Esophagus muscularis mucosa (tissue), 4 donors: Measurements from ENCODE around the gene AFF2. TPM values are rescaled to one million over a fixed set of nuclear protein-coding genes. Genes with fewer than 3 reads are reported as not detected.

ENCODE experiments used
- DNase-seq: peaks from one replicate; pipeline ENCODE4 v3.0.0-alpha.2; 2017; ENCODE audit errors: extremely low spot score
- H3K27ac ChIP-seq, 4 donors: fragments of 200-600 bp; sonication (generic); replicated peaks in 1 of 4; 1 replicate in 3 of 4; 2 replicates in 1 of 4; pipeline ENCODE4 v1.5.1; 2016 to 2019; ENCODE audit warnings: mild to moderate bottlenecking in 1 of 4
- H3K27me3 ChIP-seq, 4 donors: fragments of 200-600 bp; sonication (generic); one replicate each; pipeline versions ENCODE4 v1.5.1 to v1.6.0; 2016 to 2019
- H3K36me3 ChIP-seq, 4 donors: fragments of 200-600 bp; sonication (generic); one replicate each; pipeline ENCODE4 v1.5.1; 2016 to 2019
- H3K4me1 ChIP-seq, 4 donors: fragments of 200-600 bp; sonication (generic); one replicate each; pipeline ENCODE4 v1.5.1; 2016 to 2019
- H3K4me3 ChIP-seq, 4 donors: fragments of 200-600 bp; sonication (generic); 1 replicate in 2 of 4; 2 replicates in 2 of 4; pipeline ENCODE4 v1.5.1; 2016 to 2019; ENCODE audit warnings: mild to moderate bottlenecking in 4 of 4, moderate library complexity in 1 of 4
- H3K9me3 ChIP-seq, 4 donors: fragments of 200-600 bp; sonication (generic); 1 replicate in 3 of 4; 2 replicates in 1 of 4; pipeline ENCODE4 v1.5.1; 2016 to 2019
- EP300 ChIP-seq: sonication (generic); formaldehyde crosslinking; IDR thresholded peaks from one replicate; pipeline ENCODE4 v1.6.1; 2017; ENCODE audit warnings: antibody characterized with exemption
- POLR2A ChIP-seq: fragments of 450-650 bp; IDR thresholded peaks from one replicate; pipeline ENCODE4 v1.6.1; 2017; ENCODE audit warnings: antibody characterized with exemption, moderate library complexity, mild to moderate bottlenecking, low read depth
- POLR2AphosphoS5 ChIP-seq, 2 donors: sonication (generic); formaldehyde crosslinking; IDR thresholded peaks; one replicate each; pipeline ENCODE4 v1.6.1; 2017; ENCODE audit warnings: antibody characterized with exemption in 2 of 2
- WGBS: methylation state at CpG from one replicate; pipeline ENCODE4 v1.1.5; 2018; 5-methylcytosine and 5-hydroxymethylcytosine counted together
- intact Hi-C: fragments of 100-400 bp; cut with DNase I; formaldehyde crosslinking; loops from one replicate; pipeline ENCODE4 v1.15.1; 2023
- total RNA-seq, 4 donors: library from RNA; depleted of rRNA; stranded (reverse); fragments of >200 nt; gene quantifications; one replicate each; pipeline versions ENCODE4 v1.1.0 to v1.2.1, GENCODE V29; 2016
- TF ChIP-seq, protein P1 (sequence below), 3 experiments: fragments of 200-600 bp in 2 of 3; fragments of 450-650 bp in 1 of 3; sonication (generic) in 2 of 3; IDR thresholded peaks; one replicate each; pipeline ENCODE4 v1.5.1; 2017 to 2019; ENCODE audit warnings: antibody characterized with exemption in 3 of 3, mild to moderate bottlenecking in 2 of 3, moderate library complexity in 1 of 3

Gene AFF2
- total RNA-seq, 4 donors from 2014 or later = 3.8 to 10.8 (median 6.8) TPM

DNA sequence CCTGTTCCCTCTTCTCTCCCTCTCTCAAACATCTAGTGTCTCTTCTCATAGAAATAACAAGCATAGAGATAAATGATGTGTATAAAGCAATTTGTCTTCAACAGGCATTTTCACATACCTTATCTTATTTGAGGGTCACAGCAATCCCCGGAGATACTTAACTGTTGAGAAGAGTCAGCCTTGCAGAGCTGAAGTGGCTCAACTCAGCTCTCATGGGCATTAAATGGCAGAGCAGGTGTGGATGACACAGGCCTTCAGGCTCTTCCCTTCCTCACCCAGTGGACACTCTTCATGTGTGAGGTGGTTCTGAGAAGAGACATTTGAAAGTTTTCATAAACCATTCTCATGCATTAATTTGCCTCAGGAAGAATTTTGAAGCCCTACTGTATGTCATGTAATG lies 134.2 kb downstream of the AFF2 start:
- no peaks in the 10 kb centered on the region for H3K4me1 ChIP-seq
- WGBS = 85% methylated on average over 1 of the region's 1 CpG
- H3K4me3 ChIP-seq = no peak overlapping the region
- no peak overlapping the region for H3K27ac ChIP-seq
- intact Hi-C loops = no loop called here
- no peak for TF ChIP-seq EP300
- TF ChIP-seq, protein P1, sequence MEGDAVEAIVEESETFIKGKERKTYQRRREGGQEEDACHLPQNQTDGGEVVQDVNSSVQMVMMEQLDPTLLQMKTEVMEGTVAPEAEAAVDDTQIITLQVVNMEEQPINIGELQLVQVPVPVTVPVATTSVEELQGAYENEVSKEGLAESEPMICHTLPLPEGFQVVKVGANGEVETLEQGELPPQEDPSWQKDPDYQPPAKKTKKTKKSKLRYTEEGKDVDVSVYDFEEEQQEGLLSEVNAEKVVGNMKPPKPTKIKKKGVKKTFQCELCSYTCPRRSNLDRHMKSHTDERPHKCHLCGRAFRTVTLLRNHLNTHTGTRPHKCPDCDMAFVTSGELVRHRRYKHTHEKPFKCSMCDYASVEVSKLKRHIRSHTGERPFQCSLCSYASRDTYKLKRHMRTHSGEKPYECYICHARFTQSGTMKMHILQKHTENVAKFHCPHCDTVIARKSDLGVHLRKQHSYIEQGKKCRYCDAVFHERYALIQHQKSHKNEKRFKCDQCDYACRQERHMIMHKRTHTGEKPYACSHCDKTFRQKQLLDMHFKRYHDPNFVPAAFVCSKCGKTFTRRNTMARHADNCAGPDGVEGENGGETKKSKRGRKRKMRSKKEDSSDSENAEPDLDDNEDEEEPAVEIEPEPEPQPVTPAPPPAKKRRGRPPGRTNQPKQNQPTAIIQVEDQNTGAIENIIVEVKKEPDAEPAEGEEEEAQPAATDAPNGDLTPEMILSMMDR (IDR thresholded peaks at IDR 0.05) = no peak
- no peak for TF ChIP-seq POLR2AphosphoS5 (IDR thresholded peaks at IDR 0.05)
- no peak for TF ChIP-seq POLR2A
- no peaks in the 10 kb centered on the region for H3K9me3 ChIP-seq
- no peaks in the 10 kb centered on the region for H3K27me3 ChIP-seq
- no peaks in the 10 kb centered on the region for H3K36me3 ChIP-seq
- DNase-seq = no peak

DNA sequence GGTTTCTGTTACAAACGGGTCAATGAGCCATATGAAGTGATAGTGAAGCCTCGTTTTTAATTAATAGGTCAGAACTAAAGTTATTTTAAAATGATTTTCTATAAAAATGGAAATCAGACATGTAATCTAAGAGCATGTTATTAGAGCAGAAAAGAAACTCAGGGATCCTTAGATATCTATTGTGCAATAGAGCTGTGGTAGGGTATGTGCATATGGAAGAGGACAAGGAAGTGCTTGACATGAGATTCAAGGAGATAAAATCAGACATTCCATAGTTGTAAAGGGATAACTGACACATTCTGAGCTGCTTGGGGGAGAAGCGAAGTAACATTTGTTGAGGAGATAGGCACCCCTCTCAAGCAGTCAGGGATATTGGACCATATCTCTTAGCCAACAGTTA lies 143.0 kb downstream of the AFF2 start:
- 69% methylated on average over 3 of the region's 3 CpGs for WGBS
- Histone ChIP-seq H3K27ac (no peak overlapping the region), H3K4me1 (no peaks in the 10 kb centered on the region), H3K9me3 (no peaks in the 10 kb centered on the region), H3K27me3 (no peaks in the 10 kb centered on the region), H3K36me3 (no peaks in the 10 kb centered on the region), H3K4me3 (no peak overlapping the region)
- intact Hi-C loops = no loop called here
- no peak for DNase-seq
- TF ChIP-seq, protein P1 (IDR thresholded peaks at IDR 0.05) = no peak
- TF ChIP-seq POLR2A (no peak), EP300 (no peak), POLR2AphosphoS5 (IDR thresholded peaks at IDR 0.05) (no peak)

DNA sequence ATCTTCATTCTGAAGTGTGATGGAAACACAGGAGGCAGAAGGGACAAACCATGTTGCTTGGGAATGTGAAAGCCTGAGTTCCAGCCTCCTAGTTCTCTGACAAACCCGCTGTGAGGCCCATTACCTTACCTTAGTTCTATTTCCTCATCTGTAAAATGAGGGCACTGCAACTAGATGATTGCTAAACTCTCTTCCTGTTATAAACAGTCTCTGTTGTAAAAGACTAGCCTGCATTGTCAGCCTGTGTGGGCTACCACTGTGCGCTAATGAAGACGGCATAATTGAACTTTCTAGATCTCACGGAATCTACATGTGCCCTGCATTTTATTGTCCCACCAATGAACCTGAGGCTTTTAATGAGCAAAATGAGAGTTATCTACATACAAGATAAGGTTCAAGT lies 147.2 kb downstream of the AFF2 start:
- Histone ChIP-seq H3K4me3 (no peak overlapping the region), H3K27ac (no peak overlapping the region), H3K9me3 (no peaks in the 10 kb centered on the region), H3K36me3 (no peaks in the 10 kb centered on the region), H3K27me3 (no peaks in the 10 kb centered on the region), H3K4me1 (no peaks in the 10 kb centered on the region)
- WGBS = 82% methylated on average over 4 of the region's 4 CpGs
- no peak for TF ChIP-seq EP300
- no peak for TF ChIP-seq POLR2A
- intact Hi-C loops = no loop called here
- no peak for DNase-seq

DNA sequence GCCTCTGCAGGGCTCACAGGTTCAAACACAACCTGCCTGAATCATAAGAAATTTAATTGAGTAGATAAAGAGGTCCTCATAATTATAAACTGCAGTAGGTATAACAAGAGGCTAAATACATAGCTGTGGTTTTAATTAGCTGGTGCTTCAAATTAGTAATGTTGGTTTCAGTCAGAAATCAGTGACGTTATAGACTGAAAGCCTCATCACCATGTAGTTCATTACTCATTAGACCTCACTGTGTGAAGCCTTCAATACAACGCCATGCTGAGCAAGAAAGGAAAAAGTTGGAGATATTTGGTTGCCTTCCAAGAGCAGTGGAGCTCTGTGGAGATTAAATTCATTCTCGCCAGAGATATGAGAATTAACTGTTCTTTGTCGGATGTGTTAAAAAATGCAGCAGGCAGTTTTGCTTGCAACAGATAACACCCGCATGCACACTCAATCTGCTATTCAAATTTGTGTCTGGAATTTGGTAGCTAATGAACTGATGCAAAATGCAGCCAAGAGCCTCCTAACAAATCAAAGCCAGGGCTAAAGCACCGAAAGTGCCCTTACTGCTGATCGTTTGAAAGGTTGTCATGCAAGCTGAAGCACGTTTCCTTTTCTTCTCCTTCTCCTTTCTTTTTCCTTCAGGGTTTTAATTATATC lies 148.9 kb downstream of the AFF2 start:
- Histone ChIP-seq H3K36me3 (no peaks in the 10 kb centered on the region), H3K27ac (no peak overlapping the region), H3K4me3 (no peak overlapping the region), H3K27me3 (no peaks in the 10 kb centered on the region), H3K9me3 (no peaks in the 10 kb centered on the region), H3K4me1 (no peaks in the 10 kb centered on the region)
- TF ChIP-seq EP300 (no peak), POLR2AphosphoS5 (IDR thresholded peaks at IDR 0.05) (no peak), POLR2A (no peak)
- TF ChIP-seq, protein P1 (IDR thresholded peaks at IDR 0.05) = no peak
- 57% methylated on average over 8 of the region's 8 CpGs for WGBS
- DNase-seq = no peak
- intact Hi-C loops = no loop called here

DNA sequence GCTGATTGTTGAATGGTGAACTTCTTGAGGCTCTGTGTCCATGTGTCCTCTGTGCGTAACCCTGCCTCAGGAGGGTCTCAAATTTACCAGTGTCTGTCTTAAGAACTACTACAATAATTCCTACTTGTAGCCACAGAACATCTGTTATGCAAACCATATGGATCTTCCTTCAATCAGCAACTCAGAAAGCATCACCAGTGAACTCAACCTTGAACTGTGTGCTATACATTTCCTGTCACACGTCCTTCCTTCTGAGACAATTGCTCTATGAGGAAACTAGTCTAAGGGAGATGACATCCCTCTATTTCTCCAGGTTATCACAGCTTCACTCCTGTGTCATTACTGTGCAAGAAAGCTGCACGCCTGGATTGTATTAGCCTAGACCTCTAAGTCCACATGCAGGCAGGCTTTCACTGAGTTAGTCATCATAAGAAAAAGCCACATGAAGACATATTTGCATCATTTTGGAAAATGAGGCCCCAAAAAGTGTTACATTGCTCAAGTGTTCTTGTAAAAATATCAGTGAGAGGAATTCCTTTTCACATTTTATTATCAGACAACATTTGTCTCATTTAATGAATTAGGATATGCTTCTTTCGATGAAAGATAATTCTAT lies 157.8 kb downstream of the AFF2 start:
- no peaks in the 10 kb centered on the region for H3K9me3 ChIP-seq
- no peaks in the 10 kb centered on the region for H3K4me1 ChIP-seq
- no peaks in the 10 kb centered on the region for H3K27me3 ChIP-seq
- DNase-seq = no peak
- TF ChIP-seq, protein P1 (IDR thresholded peaks at IDR 0.05) = no peak
- TF ChIP-seq POLR2A (no peak), EP300 (no peak), POLR2AphosphoS5 (IDR thresholded peaks at IDR 0.05) (no peak)
- H3K27ac ChIP-seq = no peak overlapping the region
- no peak overlapping the region for H3K4me3 ChIP-seq
- WGBS = 68% methylated on average over 4 of the region's 4 CpGs
- intact Hi-C loops = no loop called here
- no peaks in the 10 kb centered on the region for H3K36me3 ChIP-seq
